Forelimb muscle (tissue), 1 donor: ENCODE data around the gene KRT27. TPM values are rescaled to one million over a fixed set of nuclear protein-coding genes. Genes with fewer than 3 reads are reported as not detected.

Source experiments
- DNase-seq: peaks from one replicate; pipeline ENCODE4 v3.0.0-alpha.2; 2013; ENCODE audit warnings: low read depth
- polyA plus RNA-seq: library from polyadenylated mRNA; unstranded; fragments of 120-200 nt; gene quantifications from one replicate; pipeline ENCODE4 v1.2.1, GENCODE V29; 2013; ENCODE audit not compliant: insufficient read length

The KRT27 gene
- polyA plus RNA-seq, 1 donor, result not detected

GRCh38 chr17:40809721-40810421 is 27.5 kb upstream of the KRT27 start:
- no peak for DNase-seq

GRCh38 chr17:40806131-40806530 is 23.8 kb upstream of the KRT27 start:
- DNase-seq, result no peak

GRCh38 chr17:40803617-40804082 is 21.3 kb upstream of the KRT27 start:
- DNase-seq, result no peak

- no peak for DNase-seq
These were observed 18.8 kb upstream of the KRT27 start for GRCh38 chr17:40801157-40801556.

GRCh38 chr17:40800381-40800780 is 18.0 kb upstream of the KRT27 start:
- no peak for DNase-seq

GRCh38 chr17:40799859-40800258 is 17.5 kb upstream of the KRT27 start, which contains the start of gene KRT28:
KRT28 (minus strand) TSS chr17:40799959; CDS start chr17:40799893, 66 bp downstream.
- DNase-seq, result no peak

- no peak for DNase-seq
These were observed 14.5 kb upstream of the KRT27 start for GRCh38 chr17:40796846-40797245.

- no peak for DNase-seq
These were observed 12.8 kb upstream of the KRT27 start for GRCh38 chr17:40795019-40795667.

GRCh38 chr17:40794466-40794865 is 12.1 kb upstream of the KRT27 start:
- no peak for DNase-seq

- no peak for DNase-seq
These were observed 11.5 kb upstream of the KRT27 start for GRCh38 chr17:40793832-40794231.

GRCh38 chr17:40791787-40792436 is 9.6 kb upstream of the KRT27 start:
- DNase-seq, result no peak

GRCh38 chr17:40791111-40791510 is 8.8 kb upstream of the KRT27 start:
- no peak for DNase-seq

GRCh38 chr17:40779181-40779909 is 3.0 kb downstream of the KRT27 start:
- no peak for DNase-seq

- no peak for DNase-seq
These were observed 3.9 kb downstream of the KRT27 start for GRCh38 chr17:40778461-40778860.

- no peak for DNase-seq
These were observed 4.4 kb downstream of the KRT27 start for GRCh38 chr17:40777971-40778370.

GRCh38 chr17:40777459-40777858 is 4.9 kb downstream of the KRT27 start:
- no peak for DNase-seq

- DNase-seq, result no peak
These were observed 6.4 kb downstream of the KRT27 start for GRCh38 chr17:40775945-40776344.

- DNase-seq, result no peak
These were observed 10.2 kb downstream of the KRT27 start, which contains the start of gene KRT26 for GRCh38 chr17:40772101-40772500. KRT26 (minus strand) TSS chr17:40772201; CDS start chr17:40772113, 88 bp downstream.

GRCh38 chr17:40765657-40766056 is 16.7 kb downstream of the KRT27 start:
- DNase-seq, result no peak

GRCh38 chr17:40763752-40764151 is 18.6 kb downstream of the KRT27 start:
- DNase-seq, result no peak

- DNase-seq, result no peak
These were observed 22.0 kb downstream of the KRT27 start for GRCh38 chr17:40760105-40761016.
